Body of pancreas (tissue), 4 donors: Measurements from ENCODE around the gene CCDC9. TPM values are rescaled to one million over a fixed set of nuclear protein-coding genes. Genes with fewer than 3 reads are reported as not detected.
"Not testable (repeated sequence)": the region's sequence is repeated elsewhere in the genome, so short reads cannot be mapped to it uniquely, and the experiment has no call there.

Experiments used
- ATAC-seq: fragments of 150-250 bp; one replicate; pipeline ENCODE4 v1.9.1; 2016
- DNase-seq, 4 donors: peaks; one replicate each; pipeline ENCODE4 v3.0.0-alpha.2; 2019
- H3K27ac ChIP-seq, 4 donors: fragments of 200-600 bp; sonication (generic); 1 replicate in 3 of 4; 2 replicates in 1 of 4; pipeline versions ENCODE4 v1.5.1 to v1.6.1; 2016 to 2019; ENCODE audit warnings: mild to moderate bottlenecking in 1 of 4, mixed read lengths in 1 of 4, moderate library complexity in 1 of 4
- H3K27me3 ChIP-seq, 2 donors: fragments of 200-600 bp; sonication (generic); one replicate each; pipeline ENCODE4 v1.6.0; 2016; ENCODE audit warnings: mild to moderate bottlenecking in 1 of 2
- H3K36me3 ChIP-seq, 2 donors: fragments of 200-600 bp; sonication (generic); replicated peaks in 1 of 2; 2 replicates each; pipeline ENCODE4 v1.5.1; 2016; ENCODE audit warnings: low read depth in 2 of 2; ENCODE audit not compliant: insufficient read depth in 1 of 2
- H3K4me1 ChIP-seq: fragments of 200-600 bp; sonication (generic); one replicate; pipeline ENCODE4 v1.6.0; 2016
- H3K4me3 ChIP-seq, 2 donors: fragments of 200-600 bp; sonication (generic); 1 replicate in 1 of 2; 2 replicates in 1 of 2; pipeline ENCODE4 v1.5.1; 2016 to 2019
- H3K9me3 ChIP-seq, 3 donors: fragments of 200-600 bp; sonication (generic); 1 replicate in 2 of 3; 2 replicates in 1 of 3; pipeline ENCODE4 v1.5.1; 2016
- CTCF ChIP-seq, 7 experiments: fragments of 450-650 bp in 4 of 7; fragments of 200-600 bp in 3 of 7; sonication (generic) in 3 of 7; IDR thresholded peaks; one replicate each; pipeline ENCODE4 v1.5.1; 2016 to 2019; ENCODE audit warnings: antibody characterized with exemption in 7 of 7
- POLR2A ChIP-seq, 3 donors: fragments of 450-650 bp; IDR thresholded peaks; one replicate each; pipeline ENCODE4 v1.6.1; 2016; ENCODE audit warnings: antibody characterized with exemption in 3 of 3, mild to moderate bottlenecking in 2 of 3
- WGBS, 2 donors: methylation state at CpG; one replicate each; pipeline ENCODE4 v1.1.5; 2017; 5-methylcytosine and 5-hydroxymethylcytosine counted together
- intact Hi-C: fragments of 100-400 bp; cut with DNase I; formaldehyde crosslinking; loops from one replicate; pipeline ENCODE4 v1.15.1; 2023
- total RNA-seq, 2 donors: library from RNA; depleted of rRNA; stranded (reverse); fragments of >200 nt; gene quantifications; one replicate each; pipeline ENCODE4 v1.1.0, GENCODE V29; 2016

CCDC9 gene
- total RNA-seq, 2 donors from 2014 or later = 51.1 to 55.7 TPM

DNA sequence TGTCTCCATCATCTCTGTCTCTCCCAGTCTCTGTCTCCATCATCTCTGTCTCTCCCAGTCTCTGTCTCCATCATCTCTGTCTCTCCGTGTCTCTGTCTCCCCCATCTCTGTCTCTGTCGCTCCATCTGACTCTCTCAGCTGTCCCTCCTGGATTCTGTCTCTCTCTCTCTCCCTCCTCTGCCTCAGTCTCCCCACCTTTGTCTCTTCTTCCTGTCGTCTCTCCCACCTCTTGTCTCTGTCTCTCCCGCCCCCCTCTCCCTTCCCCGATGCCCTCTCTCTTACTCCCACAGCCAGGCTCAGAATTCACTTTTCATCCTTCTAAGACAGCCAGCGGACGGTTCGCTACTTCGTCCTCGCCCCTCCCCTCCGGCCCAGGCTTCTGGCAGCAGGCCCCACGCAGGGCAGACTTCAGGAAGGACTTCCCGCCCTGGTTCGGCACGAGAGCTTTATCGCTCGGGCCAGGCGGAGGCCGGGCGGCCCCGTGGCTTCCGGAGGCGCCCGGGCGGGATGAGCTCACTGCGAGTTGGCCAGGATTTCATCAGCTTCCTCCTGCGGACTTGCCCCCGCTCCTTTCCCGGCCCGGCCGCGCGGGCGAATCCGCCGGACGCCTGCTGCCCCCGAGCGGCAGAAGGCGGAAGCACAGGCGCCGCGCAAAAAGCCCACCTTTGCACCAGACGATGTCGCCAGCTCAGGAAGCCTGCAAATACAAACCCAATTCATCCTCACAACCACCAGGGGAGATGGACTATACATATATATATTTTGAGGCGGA lies 12.4 kb upstream of the CCDC9 start:
- TF ChIP-seq CTCF (IDR thresholded peaks at IDR 0.05) (peak; percentile 96 to 99 (median 98)), POLR2A (IDR thresholded peaks at IDR 0.05) (no peak)
- DNase-seq (peak; percentile 89 to 94 (median 91)), ATAC-seq (peak; percentile 83)
- peaks cover 52% of the 10 kb centered on the region for H3K4me1 ChIP-seq
- WGBS, 2 donors = 2 to 3% methylated on average over 38 to 46 of the region's 46 CpGs
- no peaks in the 10 kb centered on the region for H3K9me3 ChIP-seq
- H3K27ac ChIP-seq = peak overlapping the region in 3 of 4 donors; percentile 44 to 71 (median 47)
- H3K4me3 ChIP-seq = no peak overlapping the region
- no peaks in the 10 kb centered on the region for H3K36me3 ChIP-seq
- intact Hi-C loops = no loop called here
- peaks cover 0 to 5% of the 10 kb centered on the region in 2 donors for H3K27me3 ChIP-seq

- 23% methylated on average over 25 of the region's 25 CpGs for WGBS, 2 donors
- no peaks in the 10 kb centered on the region for H3K9me3 ChIP-seq
- H3K4me1 ChIP-seq = peaks cover 26% of the 10 kb centered on the region
- no peak overlapping the region for H3K4me3 ChIP-seq
- H3K36me3 ChIP-seq = no peaks in the 10 kb centered on the region
- no peak overlapping the region for H3K27ac ChIP-seq
- ATAC-seq (peak; percentile 52), DNase-seq (peak; percentile 78 to 87 (median 80))
- no peak for TF ChIP-seq POLR2A (IDR thresholded peaks at IDR 0.05)
- TF ChIP-seq CTCF (IDR thresholded peaks at IDR 0.05) = peak; percentile 84 to 95 (median 87)
- intact Hi-C loops = loop anchor here (5.0 kb wide), 2 partner anchors 40 to 100 kb away; no protein-coding TSS in a partner anchor
- H3K27me3 ChIP-seq = no peaks in the 10 kb centered on the region
These were observed 8.9 kb upstream of the CCDC9 start for GRCh38 chr19:47247308-47247990.

GRCh38 chr19:47253016-47253415 lies 3.3 kb upstream of the CCDC9 start:
- H3K36me3 ChIP-seq, ATAC-seq, H3K27ac ChIP-seq, H3K4me3 ChIP-seq, H3K9me3 ChIP-seq, H3K27me3 ChIP-seq, DNase-seq, intact Hi-C loops: not testable (repeated sequence)
- 89 to 90% methylated on average over 8 of the region's 8 CpGs for WGBS, 2 donors
- peaks cover 14% of the 10 kb centered on the region for H3K4me1 ChIP-seq

- Histone ChIP-seq H3K27me3 (no peaks in the 10 kb centered on the region), H3K27ac (no peak overlapping the region), H3K9me3 (no peaks in the 10 kb centered on the region), H3K4me1 (peaks cover 19% of the 10 kb centered on the region), H3K4me3 (no peak overlapping the region), H3K36me3 (no peaks in the 10 kb centered on the region)
- TF ChIP-seq CTCF (IDR thresholded peaks at IDR 0.05) (no peak), POLR2A (IDR thresholded peaks at IDR 0.05) (no peak)
- DNase-seq (no peak), ATAC-seq (no peak)
- intact Hi-C loops = no loop called here
- WGBS, 2 donors = 73 to 86% methylated on average over 3 of the region's 3 CpGs
These were observed 2.9 kb upstream of the CCDC9 start for GRCh38 chr19:47253467-47253881.

DNA sequence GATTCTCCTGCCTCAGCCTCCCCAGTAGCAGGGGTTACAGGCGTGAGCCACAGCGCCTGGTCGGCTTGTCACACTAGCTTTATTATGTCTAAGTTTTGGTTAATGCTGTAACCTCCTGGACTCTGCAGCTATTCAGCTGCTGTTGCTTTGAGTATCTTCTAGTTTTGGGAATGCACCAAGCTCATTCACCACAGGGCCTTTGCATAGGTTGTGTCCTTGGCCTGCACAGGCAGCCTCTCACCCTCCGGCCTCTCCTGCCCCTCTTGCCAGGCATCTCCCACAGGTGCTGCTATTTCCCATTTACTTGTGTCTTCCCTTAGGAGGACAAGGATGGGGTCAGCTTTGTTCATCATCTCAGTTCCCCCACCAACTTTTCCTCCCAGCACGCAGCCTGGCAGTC lies 2.4 kb upstream of the CCDC9 start:
- Histone ChIP-seq H3K4me3 (no peak overlapping the region), H3K27me3 (no peaks in the 10 kb centered on the region), H3K9me3 (no peaks in the 10 kb centered on the region), H3K27ac (no peak overlapping the region), H3K36me3 (no peaks in the 10 kb centered on the region), H3K4me1 (peaks cover 24% of the 10 kb centered on the region)
- ATAC-seq = no peak
- no peak for TF ChIP-seq POLR2A (IDR thresholded peaks at IDR 0.05)
- TF ChIP-seq CTCF (IDR thresholded peaks at IDR 0.05) = no peak
- WGBS, 2 donors = 92% methylated on average over 5 of the region's 5 CpGs
- intact Hi-C loops = no loop called here
- DNase-seq = no peak
